A673 (cell line): Measurements from ENCODE around the gene TMEM18.

ENCODE experiments used
- EZH2 ChIP-seq: fragments of 200-600 bp; sonication (generic); IDR thresholded peaks from 2 replicates; pipeline ENCODE4 v1.6.1; 2017; ENCODE audit warnings: borderline replicate concordance, low read depth, mild to moderate bottlenecking, mixed read lengths, antibody characterized with exemption, low read length; ENCODE audit not compliant: poor library complexity, severe bottlenecking
- TF ChIP-seq, protein P1 (sequence below): fragments of 300-800, 200-600 bp; sonication (generic); conservative IDR thresholded peaks from 2 replicates; pipeline ENCODE4 v1.5.1; 2017; ENCODE audit warnings: low read depth, mild to moderate bottlenecking, antibody characterized with exemption, low read length, moderate library complexity, mixed read lengths

DNA sequence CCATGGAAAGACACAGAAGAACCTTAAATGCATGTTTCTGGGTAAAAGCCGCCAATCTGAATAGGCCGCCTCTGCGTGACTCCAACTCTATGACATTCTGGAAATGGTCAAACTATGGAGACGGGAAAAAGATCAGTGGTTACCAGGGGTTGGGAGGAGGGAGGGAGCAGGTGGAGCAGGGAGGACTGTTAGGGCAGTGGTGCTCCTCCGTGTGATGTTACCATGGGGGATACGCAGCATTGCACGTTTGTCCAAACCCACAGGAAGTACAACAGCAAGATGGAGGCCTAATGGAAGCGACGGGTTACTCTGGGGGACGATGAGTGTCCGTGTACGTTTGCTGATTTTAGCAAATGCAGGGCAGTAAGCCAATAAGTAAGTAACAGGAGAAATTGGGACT, 17.2 kb downstream of the TMEM18 start:
- TF ChIP-seq EZH2 = no peak
- TF ChIP-seq, protein P1, sequence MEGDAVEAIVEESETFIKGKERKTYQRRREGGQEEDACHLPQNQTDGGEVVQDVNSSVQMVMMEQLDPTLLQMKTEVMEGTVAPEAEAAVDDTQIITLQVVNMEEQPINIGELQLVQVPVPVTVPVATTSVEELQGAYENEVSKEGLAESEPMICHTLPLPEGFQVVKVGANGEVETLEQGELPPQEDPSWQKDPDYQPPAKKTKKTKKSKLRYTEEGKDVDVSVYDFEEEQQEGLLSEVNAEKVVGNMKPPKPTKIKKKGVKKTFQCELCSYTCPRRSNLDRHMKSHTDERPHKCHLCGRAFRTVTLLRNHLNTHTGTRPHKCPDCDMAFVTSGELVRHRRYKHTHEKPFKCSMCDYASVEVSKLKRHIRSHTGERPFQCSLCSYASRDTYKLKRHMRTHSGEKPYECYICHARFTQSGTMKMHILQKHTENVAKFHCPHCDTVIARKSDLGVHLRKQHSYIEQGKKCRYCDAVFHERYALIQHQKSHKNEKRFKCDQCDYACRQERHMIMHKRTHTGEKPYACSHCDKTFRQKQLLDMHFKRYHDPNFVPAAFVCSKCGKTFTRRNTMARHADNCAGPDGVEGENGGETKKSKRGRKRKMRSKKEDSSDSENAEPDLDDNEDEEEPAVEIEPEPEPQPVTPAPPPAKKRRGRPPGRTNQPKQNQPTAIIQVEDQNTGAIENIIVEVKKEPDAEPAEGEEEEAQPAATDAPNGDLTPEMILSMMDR = no peak
